Measurements from ENCODE around the gene CHMP4A.
"Not testable (repeated sequence)": the region's sequence is repeated elsewhere in the genome, so short reads cannot be mapped to it uniquely, and the experiment has no call there.

Gene CHMP4A

GRCh38 chr14:24246765-24247212 lies 33.5 kb upstream of the CHMP4A start:
- DNase-seq: peak; percentile 61

GRCh38 chr14:24245350-24245749 lies 32.1 kb upstream of the CHMP4A start:
- DNase-seq: not testable (repeated sequence)

GRCh38 chr14:24243336-24243836 lies 30.1 kb upstream of the CHMP4A start:
- no peak for DNase-seq

DNA sequence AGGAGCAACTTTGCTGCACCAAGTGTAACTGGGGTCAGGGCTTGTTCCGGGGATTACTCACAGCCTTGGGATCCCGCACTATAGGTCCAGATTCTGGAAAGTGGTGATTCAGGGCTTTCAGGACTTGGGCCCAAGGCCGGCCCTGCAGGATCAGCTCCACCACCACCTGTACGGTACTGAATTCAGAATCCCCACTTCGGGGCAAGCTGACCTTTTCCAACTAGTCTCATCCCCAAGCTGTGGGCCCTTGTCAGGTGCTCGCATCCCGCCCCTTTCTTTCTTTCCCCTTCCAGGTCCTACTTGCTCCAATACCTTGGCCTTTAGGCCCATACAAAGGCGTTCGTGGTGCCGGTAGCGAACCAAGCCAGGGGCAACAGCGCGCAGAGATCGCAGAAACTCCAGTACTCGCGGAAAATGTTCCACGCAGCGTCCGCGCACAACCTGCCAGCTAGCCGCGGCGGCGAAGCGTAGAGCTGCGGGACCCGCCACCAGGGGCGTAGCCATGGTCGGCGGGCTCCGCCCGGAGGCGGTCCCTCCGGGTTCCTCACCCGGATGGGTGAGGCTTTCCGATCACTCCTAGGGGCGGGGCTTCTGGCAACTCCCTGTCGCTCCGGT lies 28.6 kb upstream of the CHMP4A start:
- peak; percentile 93 for DNase-seq

GRCh38 chr14:24240110-24240918 lies 27.0 kb upstream of the CHMP4A start:
- no peak for DNase-seq

DNA sequence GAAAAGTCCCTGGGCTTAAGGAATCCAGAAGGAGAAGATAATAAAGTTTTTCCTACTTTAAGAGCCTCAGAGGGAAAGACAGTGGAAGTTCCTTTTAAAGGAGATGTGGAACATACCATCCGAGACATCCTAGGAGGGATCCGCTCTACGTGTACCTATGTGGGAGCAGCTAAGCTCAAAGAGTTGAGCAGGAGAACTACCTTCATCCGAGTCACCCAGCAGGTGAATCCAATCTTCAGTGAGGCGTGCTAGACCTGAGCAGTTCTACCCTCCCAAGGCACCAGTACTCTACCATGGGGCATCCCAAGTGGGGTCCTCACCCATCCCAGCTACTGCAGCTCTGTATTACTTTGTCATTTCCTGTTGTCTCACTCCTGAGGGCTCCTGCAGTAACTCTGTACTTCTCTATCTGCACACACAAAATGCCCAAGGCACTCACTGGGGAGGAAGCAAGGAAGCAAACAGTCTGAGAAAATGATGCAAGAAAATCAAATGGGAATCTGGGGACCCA lies 25.3 kb upstream of the CHMP4A start:
- no peak for DNase-seq

DNA sequence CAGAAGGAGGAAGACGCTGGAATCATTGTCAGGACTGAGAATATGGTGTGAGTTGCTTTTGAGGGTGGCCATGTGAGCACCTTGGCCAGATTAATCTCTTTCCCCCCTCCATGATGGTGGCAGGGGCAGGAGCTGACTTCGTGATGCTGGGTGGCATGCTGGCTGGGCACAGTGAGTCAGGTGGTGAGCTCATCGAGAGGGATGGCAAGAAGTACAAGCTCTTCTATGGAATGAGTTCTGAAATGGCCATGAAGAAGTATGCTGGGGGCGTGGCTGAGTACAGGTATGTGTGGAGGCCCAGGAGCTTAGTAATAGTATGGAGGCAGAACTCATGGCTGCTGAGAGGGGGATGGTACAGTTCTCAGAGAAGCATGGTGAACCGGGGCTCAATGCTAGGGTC lies 24.8 kb upstream of the CHMP4A start:
- DNase-seq: no peak

DNA sequence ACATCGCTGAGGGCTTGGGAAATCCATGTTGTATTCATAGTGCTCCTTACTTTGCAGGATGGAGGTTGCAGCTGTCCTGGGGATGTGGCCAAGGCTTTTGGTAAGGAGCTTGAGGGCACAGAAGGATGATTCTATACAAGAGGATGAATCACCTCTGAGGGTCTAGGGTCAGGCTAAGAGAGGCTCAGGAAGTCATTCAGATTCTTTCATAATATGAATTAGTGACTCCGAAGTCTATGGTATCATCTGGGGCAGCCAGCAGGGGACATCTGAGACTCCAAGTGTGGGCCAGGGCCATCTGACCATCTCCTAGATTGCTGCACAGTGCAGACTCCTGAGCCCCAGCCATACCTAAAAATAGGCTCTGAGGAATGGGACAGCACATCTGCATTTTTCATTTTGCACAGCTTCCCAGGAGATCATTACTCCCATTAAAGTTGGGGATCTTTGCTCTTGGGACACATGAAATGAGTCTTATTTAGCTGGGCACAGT lies 24.2 kb upstream of the CHMP4A start:
- no peak for DNase-seq

DNA sequence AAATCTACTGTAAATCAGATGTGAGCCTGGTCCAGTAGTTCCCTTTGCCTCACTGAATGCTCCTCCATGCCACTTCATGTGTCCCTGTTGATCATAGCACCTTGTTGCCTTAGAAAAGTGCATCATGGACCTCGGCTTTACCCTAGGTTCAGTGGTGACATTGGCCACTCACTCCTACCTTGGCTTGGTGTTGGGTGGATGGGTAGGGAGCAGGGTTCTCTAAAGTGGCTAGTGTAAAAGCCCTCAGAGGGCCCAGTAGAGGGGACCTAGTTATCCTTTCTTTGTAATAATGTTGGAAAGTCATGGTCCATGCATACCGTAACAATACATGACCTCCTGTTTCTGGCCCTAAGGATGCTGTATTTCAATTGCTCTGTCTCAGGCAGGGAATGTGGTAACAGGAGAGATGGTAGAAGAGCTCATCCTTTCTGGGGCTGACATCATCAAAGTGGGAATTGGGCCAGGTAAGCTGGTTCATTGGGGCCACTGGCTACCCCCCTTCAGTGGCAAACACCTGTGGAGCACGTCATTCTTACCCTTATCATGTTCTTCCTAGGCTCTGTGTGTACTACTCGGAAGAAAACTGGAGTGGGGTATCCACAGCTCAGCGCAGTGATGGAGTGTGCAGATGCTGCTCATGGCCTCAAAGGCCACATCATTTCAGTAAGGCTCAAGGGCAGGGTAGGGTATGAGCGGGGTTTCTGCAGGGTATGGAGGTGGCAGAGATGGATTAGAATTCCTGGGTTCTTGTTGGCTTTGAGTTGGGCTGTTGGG lies 23.6 kb upstream of the CHMP4A start:
- no peak for DNase-seq

GRCh38 chr14:24235804-24236688 lies 22.8 kb upstream of the CHMP4A start:
- DNase-seq: no peak

GRCh38 chr14:24234095-24235005 lies 21.1 kb upstream of the CHMP4A start:
- DNase-seq: no peak

- DNase-seq: no peak
Observed at GRCh38 chr14:24233538-24233866, 20.2 kb upstream of the CHMP4A start.

- DNase-seq: no peak
Observed at GRCh38 chr14:24232645-24233537, 19.6 kb upstream of the CHMP4A start, which contains the start of gene GMPR2. Gene GMPR2, plus strand, starts transcription at chr14:24232929. Its CDS starts 325 bp downstream, at chr14:24233254.

DNA sequence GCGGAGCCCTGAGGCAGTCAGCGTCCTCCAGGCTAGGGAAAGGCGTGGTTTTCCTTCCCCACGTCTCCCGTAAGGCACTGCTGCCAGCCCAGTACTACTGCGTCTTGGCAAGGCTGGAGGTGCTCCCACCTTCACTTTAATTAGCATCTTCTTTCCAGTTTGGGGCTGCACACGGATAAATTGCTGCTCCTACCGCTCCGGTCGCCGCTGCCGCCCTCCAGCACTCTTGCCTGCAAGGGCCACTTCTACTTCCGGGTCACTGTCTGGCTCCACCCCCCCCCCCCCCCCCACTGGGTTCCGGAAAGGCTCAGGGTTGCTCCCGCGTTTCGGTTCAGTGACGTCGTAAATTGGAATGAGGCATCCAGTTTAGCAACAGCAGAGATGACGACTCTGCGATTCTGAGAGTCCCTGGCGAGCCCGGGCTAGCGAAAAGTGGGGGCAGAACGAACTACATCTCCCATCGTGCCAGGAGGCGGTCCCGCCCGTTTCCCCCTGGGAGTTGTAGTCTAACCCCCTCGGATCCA lies 18.9 kb upstream of the CHMP4A start, which contains the start of gene NEDD8:
Gene NEDD8, minus strand, starts transcription at position 247 of the 524 bp plus-strand sequence. Its CDS starts 100 bp downstream, at position 147.
- DNase-seq: peak; percentile 88

- peak; percentile 28 for DNase-seq
Observed at GRCh38 chr14:24231263-24232120, 18.2 kb upstream of the CHMP4A start.

GRCh38 chr14:24228902-24229301 lies 15.6 kb upstream of the CHMP4A start:
- DNase-seq: no peak

- DNase-seq: no peak
Observed at GRCh38 chr14:24226473-24226872, 13.2 kb upstream of the CHMP4A start.

DNA sequence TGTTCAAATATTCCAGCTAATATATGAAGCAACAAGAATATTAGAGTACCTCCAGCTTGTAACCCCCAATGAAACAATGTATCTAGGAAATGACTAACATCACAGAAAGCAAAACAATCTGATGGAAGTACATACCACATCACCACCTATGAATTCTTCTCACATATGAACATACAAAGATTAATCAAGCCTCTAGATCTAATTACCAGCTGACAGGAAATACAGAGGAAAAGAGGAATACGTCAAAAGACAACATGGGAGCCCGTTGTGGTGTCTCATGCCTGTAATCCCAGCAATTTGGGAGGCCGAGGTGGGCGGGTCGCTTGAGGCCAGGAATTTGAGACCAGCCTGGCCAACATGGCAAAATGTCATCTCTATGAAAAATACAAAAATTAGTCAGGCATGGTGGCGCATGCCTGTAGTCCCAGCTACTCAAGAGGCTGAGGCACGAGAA lies 11.4 kb upstream of the CHMP4A start:
- DNase-seq: no peak

Measured in CD4-positive, alpha-beta T cell treated with Interleukin-12 subunit alpha and Interleukin-12 subunit beta, for 1 hour (primary cell).